ENCODE results near the gene TRUB2. TPM values are rescaled to one million over a fixed set of nuclear protein-coding genes. Genes with fewer than 3 reads are reported as not detected.

The TRUB2 gene
- total RNA-seq, 1 experiment from 2014 or later, result 28.2 TPM

- H3K36me3 ChIP-seq (ENCODE audit: insufficient read depth, low read length), result 0 out of 2 replicates have a peak, but pooled peaks cover 2% of the 10 kb centered on the region
- H3K79me2 ChIP-seq (ENCODE audit: low read length), result no peaks in the 10 kb centered on the region
- H3K4me1 ChIP-seq (ENCODE audit: low read length), result no peaks in the 10 kb centered on the region; the same call in 1 of the 2 replicates
- H3K9ac ChIP-seq (ENCODE audit: low read length), result no peak overlapping the region
- no peak for DNase-seq
- no peak overlapping the region for H3K4me3 ChIP-seq (ENCODE audit: low read length)
- H3K27ac ChIP-seq (ENCODE audit: low read length), result no peak overlapping the region
- H3K27me3 ChIP-seq (ENCODE audit: low read length), result no peaks in the 10 kb centered on the region
- no peaks in the 10 kb centered on the region for H3K9me3 ChIP-seq (ENCODE audit: low read length)
- no peaks in the 10 kb centered on the region for H4K20me1 ChIP-seq (ENCODE audit: insufficient read depth, low read depth, low read length)
- no peak overlapping the region for H3K4me2 ChIP-seq (ENCODE audit: low read depth, low read length, poor library complexity, severe bottlenecking)
- H2AFZ ChIP-seq (ENCODE audit: low read length), result no peak overlapping the region
- no peaks in the 10 kb centered on the region for H3K9me2 ChIP-seq (replicated peaks; ENCODE audit: insufficient read depth, low read length)
These were observed 59.6 kb downstream of the TRUB2 start for GRCh38 chr9:128262687-128263086.

- H3K36me3 ChIP-seq (ENCODE audit: insufficient read depth, low read length), result 0 out of 2 replicates have a peak, but pooled peaks cover 2% of the 10 kb centered on the region
- no peak overlapping the region for H3K27ac ChIP-seq (ENCODE audit: low read length)
- no peak overlapping the region for H3K4me3 ChIP-seq (ENCODE audit: low read length)
- no peak for DNase-seq
- H3K9me2 ChIP-seq (replicated peaks; ENCODE audit: insufficient read depth, low read length), result no peaks in the 10 kb centered on the region
- H3K4me2 ChIP-seq (ENCODE audit: low read depth, low read length, poor library complexity, severe bottlenecking), result no peak overlapping the region
- no peaks in the 10 kb centered on the region for H3K9me3 ChIP-seq (ENCODE audit: low read length)
- no peak overlapping the region for H2AFZ ChIP-seq (ENCODE audit: low read length)
- no peaks in the 10 kb centered on the region for H4K20me1 ChIP-seq (ENCODE audit: insufficient read depth, low read depth, low read length)
- no peaks in the 10 kb centered on the region; the same call in 1 of the 2 replicates for H3K4me1 ChIP-seq (ENCODE audit: low read length)
- H3K9ac ChIP-seq (ENCODE audit: low read length), result no peak overlapping the region
- no peaks in the 10 kb centered on the region for H3K27me3 ChIP-seq (ENCODE audit: low read length)
- no peaks in the 10 kb centered on the region for H3K79me2 ChIP-seq (ENCODE audit: low read length)
These were observed 61.9 kb downstream of the TRUB2 start for GRCh38 chr9:128260340-128260739.

GRCh38 chr9:128259156-128259555 lies 63.1 kb downstream of the TRUB2 start:
- no peak for DNase-seq
- Histone ChIP-seq H2AFZ (ENCODE audit: low read length) (no peak overlapping the region), H3K27ac (ENCODE audit: low read length) (no peak overlapping the region), H3K9me2 (replicated peaks; ENCODE audit: insufficient read depth, low read length) (no peaks in the 10 kb centered on the region), H3K4me1 (ENCODE audit: low read length) (no peaks in the 10 kb centered on the region; the same call in 1 of the 2 replicates), H3K9ac (ENCODE audit: low read length) (no peak overlapping the region), H3K79me2 (ENCODE audit: low read length) (no peaks in the 10 kb centered on the region), H4K20me1 (ENCODE audit: insufficient read depth, low read depth, low read length) (0 out of 2 replicates have a peak, but pooled peaks cover 6% of the 10 kb centered on the region), H3K36me3 (ENCODE audit: insufficient read depth, low read length) (0 out of 2 replicates have a peak, but pooled peaks cover 2% of the 10 kb centered on the region), H3K4me3 (ENCODE audit: low read length) (no peak overlapping the region), H3K9me3 (ENCODE audit: low read length) (no peaks in the 10 kb centered on the region), H3K4me2 (ENCODE audit: low read depth, low read length, poor library complexity, severe bottlenecking) (no peak overlapping the region), H3K27me3 (ENCODE audit: low read length) (no peaks in the 10 kb centered on the region)

GRCh38 chr9:128258326-128258725 lies 63.9 kb downstream of the TRUB2 start:
- H3K27me3 ChIP-seq (ENCODE audit: low read length), result no peaks in the 10 kb centered on the region
- no peaks in the 10 kb centered on the region for H3K9me3 ChIP-seq (ENCODE audit: low read length)
- H3K27ac ChIP-seq (ENCODE audit: low read length), result no peak overlapping the region
- H3K36me3 ChIP-seq (ENCODE audit: insufficient read depth, low read length), result 0 out of 2 replicates have a peak, but pooled peaks cover 2% of the 10 kb centered on the region
- DNase-seq, result no peak
- no peak overlapping the region for H3K9ac ChIP-seq (ENCODE audit: low read length)
- no peak overlapping the region for H3K4me3 ChIP-seq (ENCODE audit: low read length)
- no peak overlapping the region for H3K4me2 ChIP-seq (ENCODE audit: low read depth, low read length, poor library complexity, severe bottlenecking)
- H3K79me2 ChIP-seq (ENCODE audit: low read length), result no peaks in the 10 kb centered on the region
- no peaks in the 10 kb centered on the region for H3K9me2 ChIP-seq (replicated peaks; ENCODE audit: insufficient read depth, low read length)
- H3K4me1 ChIP-seq (ENCODE audit: low read length), result peaks cover 3% of the 10 kb centered on the region
- 0 out of 2 replicates have a peak, but pooled peaks cover 6% of the 10 kb centered on the region for H4K20me1 ChIP-seq (ENCODE audit: insufficient read depth, low read depth, low read length)
- no peak overlapping the region for H2AFZ ChIP-seq (ENCODE audit: low read length)

- 0 out of 2 replicates have a peak, but pooled peaks cover 6% of the 10 kb centered on the region for H4K20me1 ChIP-seq (ENCODE audit: insufficient read depth, low read depth, low read length)
- H3K27me3 ChIP-seq (ENCODE audit: low read length), result no peaks in the 10 kb centered on the region
- no peak overlapping the region for H3K4me2 ChIP-seq (ENCODE audit: low read depth, low read length, poor library complexity, severe bottlenecking)
- no peak overlapping the region for H3K4me3 ChIP-seq (ENCODE audit: low read length)
- H3K36me3 ChIP-seq (ENCODE audit: insufficient read depth, low read length), result 0 out of 2 replicates have a peak, but pooled peaks cover 2% of the 10 kb centered on the region
- H2AFZ ChIP-seq (ENCODE audit: low read length), result no peak overlapping the region
- H3K27ac ChIP-seq (ENCODE audit: low read length), result no peak overlapping the region
- H3K9ac ChIP-seq (ENCODE audit: low read length), result no peak overlapping the region
- H3K4me1 ChIP-seq (ENCODE audit: low read length), result peaks cover 7% of the 10 kb centered on the region
- H3K79me2 ChIP-seq (ENCODE audit: low read length), result no peaks in the 10 kb centered on the region
- H3K9me3 ChIP-seq (ENCODE audit: low read length), result no peaks in the 10 kb centered on the region
- H3K9me2 ChIP-seq (replicated peaks; ENCODE audit: insufficient read depth, low read length), result no peaks in the 10 kb centered on the region
- DNase-seq, result no peak
These were observed 64.3 kb downstream of the TRUB2 start for GRCh38 chr9:128257907-128258306.

- Histone ChIP-seq H2AFZ (ENCODE audit: low read length) (no peak overlapping the region), H3K4me3 (ENCODE audit: low read length) (no peak overlapping the region), H3K9ac (ENCODE audit: low read length) (no peak overlapping the region), H3K4me2 (ENCODE audit: low read depth, low read length, poor library complexity, severe bottlenecking) (no peak overlapping the region), H4K20me1 (ENCODE audit: insufficient read depth, low read depth, low read length) (0 out of 2 replicates have a peak, but pooled peaks cover 6% of the 10 kb centered on the region), H3K9me2 (replicated peaks; ENCODE audit: insufficient read depth, low read length) (no peaks in the 10 kb centered on the region), H3K36me3 (ENCODE audit: insufficient read depth, low read length) (0 out of 2 replicates have a peak, but pooled peaks cover 2% of the 10 kb centered on the region), H3K79me2 (ENCODE audit: low read length) (no peaks in the 10 kb centered on the region), H3K9me3 (ENCODE audit: low read length) (no peaks in the 10 kb centered on the region), H3K27ac (ENCODE audit: low read length) (no peak overlapping the region), H3K27me3 (ENCODE audit: low read length) (no peaks in the 10 kb centered on the region), H3K4me1 (ENCODE audit: low read length) (peaks cover 10% of the 10 kb centered on the region)
- DNase-seq, result no peak
These were observed 65.0 kb downstream of the TRUB2 start for GRCh38 chr9:128257086-128257825.

Other genes with a start within 250 kb of the TRUB2 start
- 68.4 and 114 TPM in 2 replicates for gene PTGES2, start 194.7 kb downstream of the TRUB2 start, total RNA-seq (2014; rRNA removed; shearing (Covaris generic); ENCODE audit: low replicate concordance)
- gene LCN2, start 173.0 kb downstream of the TRUB2 start, total RNA-seq (2014; rRNA removed; shearing (Covaris generic); ENCODE audit: low replicate concordance), result not detected in 2 replicates
- 154 and 209 TPM in 2 replicates for gene BBLN, start 162.2 kb downstream of the TRUB2 start, total RNA-seq (2014; rRNA removed; shearing (Covaris generic); ENCODE audit: low replicate concordance)
- 62.7 and 84.0 TPM in 2 replicates for gene CIZ1, start 130.9 kb downstream of the TRUB2 start, total RNA-seq (2014; rRNA removed; shearing (Covaris generic); ENCODE audit: low replicate concordance)
- 0.65 and 5.0 TPM in 2 replicates for gene DNM1, start 119.1 kb downstream of the TRUB2 start, total RNA-seq (2014; rRNA removed; shearing (Covaris generic); ENCODE audit: low replicate concordance)
- 16.2 and 75.3 TPM in 2 replicates for gene GOLGA2, start 46.4 kb downstream of the TRUB2 start, total RNA-seq (2014; rRNA removed; shearing (Covaris generic); ENCODE audit: low replicate concordance)
- 34.5 and 37.6 TPM in 2 replicates for gene SWI5, start 46.2 kb downstream of the TRUB2 start, total RNA-seq (2014; rRNA removed; shearing (Covaris generic); ENCODE audit: low replicate concordance)
- gene COQ4, start 392 bp upstream of the TRUB2 start, total RNA-seq (2014; rRNA removed; shearing (Covaris generic); ENCODE audit: low replicate concordance), result 28.3 and 40.1 TPM in 2 replicates
- gene SLC27A4, start 18.1 kb upstream of the TRUB2 start, total RNA-seq (2014; rRNA removed; shearing (Covaris generic); ENCODE audit: low replicate concordance), result 18.5 and 24.4 TPM in 2 replicates
- gene URM1, start 48.9 kb upstream of the TRUB2 start, total RNA-seq (2014; rRNA removed; shearing (Covaris generic); ENCODE audit: low replicate concordance), result 22.7 and 33.4 TPM in 2 replicates
- 12.2 and 19.8 TPM in 2 replicates for gene CERCAM, start 98.4 kb upstream of the TRUB2 start, total RNA-seq (2014; rRNA removed; shearing (Covaris generic); ENCODE audit: low replicate concordance)
- gene ODF2, start 133.6 kb upstream of the TRUB2 start, total RNA-seq (2014; rRNA removed; shearing (Covaris generic); ENCODE audit: low replicate concordance), result 37.8 and 69.5 TPM in 2 replicates
- 26.5 and 32.7 TPM in 2 replicates for gene GLE1, start 182.3 kb upstream of the TRUB2 start, total RNA-seq (2014; rRNA removed; shearing (Covaris generic); ENCODE audit: low replicate concordance)
- gene SPTAN1, start 230.1 kb upstream of the TRUB2 start, total RNA-seq (2014; rRNA removed; shearing (Covaris generic); ENCODE audit: low replicate concordance), result 167 and 189 TPM in 2 replicates